ENCODE data around the gene L2HGDH.
"Not testable (repeated sequence)": the region's sequence is repeated elsewhere in the genome, so short reads cannot be mapped to it uniquely, and the experiment has no call there.

L2HGDH gene

DNA sequence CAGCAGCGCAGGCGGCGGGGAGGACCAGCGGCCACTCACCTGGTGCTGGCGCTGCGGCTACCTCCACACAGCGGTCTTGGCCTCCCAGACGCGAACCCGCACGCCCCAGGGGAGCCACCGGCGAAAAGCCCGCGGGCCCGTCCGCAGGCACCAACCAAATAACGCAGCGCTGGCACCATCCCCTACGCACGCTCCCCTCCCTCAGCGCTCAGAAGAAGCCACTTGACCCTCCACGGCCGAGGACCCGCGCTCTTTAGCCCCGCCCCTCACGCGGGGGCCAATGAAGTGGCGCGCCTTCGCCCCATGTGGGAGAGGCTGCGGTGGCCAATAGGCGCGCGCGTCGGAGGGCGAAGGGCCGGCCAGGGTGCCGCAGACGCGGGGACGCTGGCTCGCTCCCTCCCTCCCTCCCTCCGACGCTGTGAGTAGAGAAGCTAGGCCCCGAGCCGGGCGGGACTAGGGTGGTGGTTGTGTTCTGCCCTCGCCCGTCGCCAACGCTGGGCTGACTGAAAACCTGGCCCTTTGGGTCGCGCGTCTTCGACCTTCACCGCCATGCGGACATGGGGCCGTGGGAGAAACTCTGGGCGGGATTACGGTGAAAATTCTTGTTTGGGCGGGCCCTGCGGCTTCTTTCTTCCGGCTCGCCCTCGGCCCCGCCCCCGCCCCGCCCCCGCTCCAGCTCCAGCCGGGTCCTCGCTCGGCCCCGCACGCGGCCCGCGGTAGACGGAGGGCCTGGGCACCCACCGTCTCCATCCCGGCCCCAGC is at the start of gene L2HGDH, which contains the start of gene DMAC2L:
TSS of gene L2HGDH (minus strand) at position 258 of the 762 bp plus-strand sequence. CDS start at position 179, 79 bp downstream.
TSS of gene DMAC2L (plus strand) at position 353 of the 762 bp plus-strand sequence. CDS start 9,164 bp downstream, outside the sequence.
- H3K4me3 ChIP-seq (ENCODE audit: low read depth in 1 of 2, low read length in 2 of 2): peak within 1 kb of the TSS; percentile 95 to 96
- H3K9ac ChIP-seq (ENCODE audit: low read depth in 1 of 2, low read length in 2 of 2): peak within 1 kb of the TSS; percentile 84 to 91
- H3K27ac ChIP-seq (ENCODE audit: low read depth, low read length): peak within 1 kb of the TSS; percentile 95

DNA sequence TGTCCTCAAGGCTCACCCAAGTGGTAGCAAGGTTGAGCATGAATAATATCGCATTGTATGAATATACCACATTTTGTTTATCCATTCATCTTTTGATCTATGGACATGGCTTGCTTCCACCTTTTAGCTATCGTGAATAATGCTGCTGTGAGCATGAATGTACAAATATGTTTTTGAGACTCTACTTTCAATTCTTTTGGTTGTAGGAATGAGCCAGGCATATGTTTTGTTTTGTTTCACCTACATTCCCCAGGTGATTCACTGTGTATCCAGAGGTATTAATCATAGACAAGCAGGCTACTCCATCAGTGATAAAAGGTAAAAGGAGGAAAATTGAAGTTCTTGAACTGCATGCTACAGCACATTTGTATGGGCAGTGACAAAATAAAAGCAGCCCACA is 48.8 kb upstream of the L2HGDH start:
- H3K27me3 ChIP-seq (ENCODE audit: control insufficient read depth in 1 of 2, insufficient read depth in 2 of 2, low read length in 2 of 2): no peaks in the 10 kb centered on the region
- no peak overlapping the region for H3K27ac ChIP-seq (ENCODE audit: low read depth, low read length)
- H3K4me1 ChIP-seq (ENCODE audit: control insufficient read depth in 1 of 2, insufficient read depth in 2 of 2, low read length in 2 of 2): peaks cover 21 to 23% of the 10 kb centered on the region in 2 donors

More for the DNA sequence above, at the start of gene L2HGDH, which contains the start of gene DMAC2L:
- no peaks in the 10 kb centered on the region for H3K27me3 ChIP-seq (ENCODE audit: control insufficient read depth in 1 of 2, insufficient read depth in 2 of 2, low read length in 2 of 2)
- H3K9me3 ChIP-seq (ENCODE audit: control insufficient read depth in 1 of 2, low read length in 2 of 2): no peaks in the 10 kb centered on the region
- H3K36me3 ChIP-seq (ENCODE audit: control insufficient read depth in 1 of 2, insufficient read depth in 2 of 2, low read length in 2 of 2): no peaks in the 10 kb centered on the region
- peaks cover 11 to 15% of the 10 kb centered on the region in 2 donors for H3K4me1 ChIP-seq (ENCODE audit: control insufficient read depth in 1 of 2, insufficient read depth in 2 of 2, low read length in 2 of 2)

DNA sequence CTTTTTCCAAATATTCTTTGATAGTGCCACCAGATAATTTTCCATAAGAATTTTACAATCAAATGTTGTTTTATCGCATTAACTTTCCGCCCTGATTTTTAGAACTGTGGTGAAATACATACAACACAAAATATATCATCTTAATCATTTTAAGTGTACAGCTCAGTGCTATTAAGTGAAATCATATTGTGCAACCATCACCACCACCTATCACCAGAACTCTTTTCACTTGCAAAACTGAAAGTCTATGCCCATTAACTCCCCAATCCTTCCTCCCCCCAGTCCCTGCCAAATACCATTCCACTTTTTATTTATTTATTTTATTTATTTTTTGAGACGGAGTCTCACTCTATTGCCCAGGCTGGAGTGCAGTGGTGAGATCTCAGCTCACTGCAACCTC is 48.1 kb upstream of the L2HGDH start:
- peaks cover 17 to 19% of the 10 kb centered on the region in 2 donors for H3K4me1 ChIP-seq (ENCODE audit: control insufficient read depth in 1 of 2, insufficient read depth in 2 of 2, low read length in 2 of 2)
- no peaks in the 10 kb centered on the region for H3K9me3 ChIP-seq (ENCODE audit: control insufficient read depth in 1 of 2, low read length in 2 of 2)
- no peak overlapping the region for H3K4me3 ChIP-seq (ENCODE audit: low read depth in 1 of 2, low read length in 2 of 2)
- peaks cover 3 to 14% of the 10 kb centered on the region in 2 donors for H3K36me3 ChIP-seq (ENCODE audit: control insufficient read depth in 1 of 2, insufficient read depth in 2 of 2, low read length in 2 of 2)
- no peak overlapping the region for H3K9ac ChIP-seq (ENCODE audit: low read depth in 1 of 2, low read length in 2 of 2)
- H3K27me3 ChIP-seq (ENCODE audit: control insufficient read depth in 1 of 2, insufficient read depth in 2 of 2, low read length in 2 of 2): no peaks in the 10 kb centered on the region
- no peak overlapping the region for H3K27ac ChIP-seq (ENCODE audit: low read depth, low read length)

More for the DNA sequence above, 48.8 kb upstream of the L2HGDH start:
- Histone ChIP-seq H3K9me3 (ENCODE audit: control insufficient read depth in 1 of 2, low read length in 2 of 2) (no peaks in the 10 kb centered on the region), H3K9ac (ENCODE audit: low read depth in 1 of 2, low read length in 2 of 2) (no peak overlapping the region), H3K4me3 (ENCODE audit: low read depth in 1 of 2, low read length in 2 of 2) (no peak overlapping the region), H3K36me3 (ENCODE audit: control insufficient read depth in 1 of 2, insufficient read depth in 2 of 2, low read length in 2 of 2) (peaks cover 3 to 10% of the 10 kb centered on the region in 2 donors)

DNA sequence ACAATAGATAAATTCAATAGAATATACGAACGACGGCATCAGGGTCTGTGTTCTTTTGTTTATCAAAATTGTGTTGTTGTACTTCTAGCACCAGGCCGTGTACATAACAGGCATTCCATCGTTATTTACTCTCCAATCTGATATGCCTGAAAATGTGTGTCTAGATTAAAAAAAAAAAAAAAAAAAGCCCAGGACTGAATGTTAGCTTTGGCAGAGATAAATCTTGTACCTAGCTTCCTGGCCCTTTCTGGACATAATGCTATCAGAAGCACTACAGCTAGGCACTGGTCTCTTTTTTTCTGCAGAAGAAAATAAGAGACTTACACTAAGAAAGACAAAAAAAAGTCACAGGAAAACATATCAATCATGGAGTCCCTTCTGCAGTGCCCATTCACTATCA is 47.6 kb upstream of the L2HGDH start:
- Histone ChIP-seq H3K9ac (ENCODE audit: low read depth in 1 of 2, low read length in 2 of 2) (no peak overlapping the region), H3K4me3 (ENCODE audit: low read depth in 1 of 2, low read length in 2 of 2) (no peak overlapping the region), H3K9me3 (ENCODE audit: control insufficient read depth in 1 of 2, low read length in 2 of 2) (no peaks in the 10 kb centered on the region), H3K27ac (ENCODE audit: low read depth, low read length) (no peak overlapping the region), H3K4me1 (ENCODE audit: control insufficient read depth in 1 of 2, insufficient read depth in 2 of 2, low read length in 2 of 2) (peaks cover 15 to 16% of the 10 kb centered on the region in 2 donors), H3K36me3 (ENCODE audit: control insufficient read depth in 1 of 2, insufficient read depth in 2 of 2, low read length in 2 of 2) (peaks cover 3 to 14% of the 10 kb centered on the region in 2 donors), H3K27me3 (ENCODE audit: control insufficient read depth in 1 of 2, insufficient read depth in 2 of 2, low read length in 2 of 2) (no peaks in the 10 kb centered on the region)

DNA sequence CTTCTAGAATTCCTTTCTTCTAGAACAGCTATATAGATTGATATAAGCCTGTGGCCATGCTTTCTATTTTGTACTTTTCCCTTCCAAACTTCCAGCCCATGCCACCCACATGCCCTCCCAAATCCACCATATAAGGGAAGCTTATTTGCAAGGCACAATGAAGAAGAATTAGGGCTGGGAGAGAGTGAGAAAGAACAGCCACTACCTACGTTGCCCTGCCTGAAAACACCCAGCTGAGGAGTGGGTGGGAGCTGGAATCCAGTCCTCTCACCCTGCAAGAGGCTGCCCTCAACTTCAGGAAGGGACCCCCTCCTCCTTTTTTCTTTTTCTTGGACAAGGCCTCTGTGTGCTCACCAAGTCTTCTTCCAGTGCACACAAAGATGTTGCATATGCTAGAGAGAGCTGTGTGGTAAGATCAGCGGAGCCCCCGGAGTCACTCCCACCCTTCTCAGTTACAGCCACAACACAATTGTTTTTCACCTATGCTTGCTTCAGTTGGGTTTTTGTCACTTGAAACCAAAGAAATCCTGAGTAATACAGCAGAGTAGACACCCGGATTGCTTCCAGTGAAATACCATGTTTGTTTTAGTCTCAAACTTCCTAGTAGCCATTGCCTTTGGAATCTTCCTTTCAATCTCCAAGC is 45.8 kb upstream of the L2HGDH start:
- H3K4me3 ChIP-seq (ENCODE audit: low read depth in 1 of 2, low read length in 2 of 2): no peak overlapping the region
- no peaks in the 10 kb centered on the region for H3K27me3 ChIP-seq (ENCODE audit: control insufficient read depth in 1 of 2, insufficient read depth in 2 of 2, low read length in 2 of 2)
- H3K36me3 ChIP-seq (ENCODE audit: control insufficient read depth in 1 of 2, insufficient read depth in 2 of 2, low read length in 2 of 2): peaks cover 3 to 16% of the 10 kb centered on the region in 2 donors
- H3K4me1 ChIP-seq (ENCODE audit: control insufficient read depth in 1 of 2, insufficient read depth in 2 of 2, low read length in 2 of 2): peaks cover 0 to 2% of the 10 kb centered on the region in 2 donors
- no peaks in the 10 kb centered on the region for H3K9me3 ChIP-seq (ENCODE audit: control insufficient read depth in 1 of 2, low read length in 2 of 2)
- no peak overlapping the region for H3K27ac ChIP-seq (ENCODE audit: low read depth, low read length)
- no peak overlapping the region for H3K9ac ChIP-seq (ENCODE audit: low read depth in 1 of 2, low read length in 2 of 2)

DNA sequence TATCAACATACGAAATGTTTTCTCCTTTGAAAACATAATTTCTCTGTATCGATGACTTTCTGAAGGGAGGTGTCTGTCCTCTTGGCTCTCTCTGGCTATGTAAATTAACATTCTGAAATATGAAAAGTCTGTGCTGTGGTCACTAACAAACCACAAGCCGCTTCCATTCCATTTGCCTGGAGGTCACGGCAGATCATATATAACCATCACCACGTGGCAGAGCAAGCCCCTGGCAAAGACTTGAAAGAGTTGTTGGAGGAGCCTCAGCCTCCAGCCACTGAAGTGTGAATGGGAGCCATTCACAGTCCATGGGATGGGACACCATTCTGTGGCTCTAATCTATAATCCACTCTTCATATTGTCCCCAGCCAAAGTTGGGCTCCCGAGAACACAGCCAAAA is 45.1 kb upstream of the L2HGDH start:
- Histone ChIP-seq H3K4me1 (ENCODE audit: control insufficient read depth in 1 of 2, insufficient read depth in 2 of 2, low read length in 2 of 2) (no peaks in the 10 kb centered on the region), H3K36me3 (ENCODE audit: control insufficient read depth in 1 of 2, insufficient read depth in 2 of 2, low read length in 2 of 2) (peaks cover 3 to 17% of the 10 kb centered on the region in 2 donors), H3K27me3 (ENCODE audit: control insufficient read depth in 1 of 2, insufficient read depth in 2 of 2, low read length in 2 of 2) (no peaks in the 10 kb centered on the region), H3K27ac (ENCODE audit: low read depth, low read length) (no peak overlapping the region), H3K4me3 (ENCODE audit: low read depth in 1 of 2, low read length in 2 of 2) (no peak overlapping the region), H3K9ac (ENCODE audit: low read depth in 1 of 2, low read length in 2 of 2) (no peak overlapping the region), H3K9me3 (ENCODE audit: control insufficient read depth in 1 of 2, low read length in 2 of 2) (no peaks in the 10 kb centered on the region)

DNA sequence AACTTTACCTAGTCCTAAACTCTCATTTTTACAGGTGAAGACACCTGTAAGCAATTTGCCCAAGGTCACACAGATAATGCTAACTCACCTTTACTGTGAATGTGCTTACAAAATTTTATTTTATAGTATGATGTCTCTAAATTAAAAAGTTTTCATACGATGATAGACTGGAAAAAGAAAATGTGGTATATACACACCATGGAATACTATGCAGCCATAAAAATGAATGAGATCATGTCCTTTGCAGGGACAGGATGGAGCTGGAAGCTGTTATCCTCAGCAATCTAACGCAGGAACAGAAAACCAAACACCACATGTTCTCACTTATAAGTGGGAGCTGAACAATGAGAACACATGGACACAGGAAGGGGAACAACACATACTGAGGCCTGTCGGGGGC is 44.3 kb upstream of the L2HGDH start:
- H3K9ac ChIP-seq (ENCODE audit: low read depth in 1 of 2, low read length in 2 of 2); H3K4me3 ChIP-seq (ENCODE audit: low read depth in 1 of 2, low read length in 2 of 2); H3K27ac ChIP-seq (ENCODE audit: low read depth, low read length); H3K27me3 ChIP-seq (ENCODE audit: control insufficient read depth in 1 of 2, insufficient read depth in 2 of 2, low read length in 2 of 2); H3K4me1 ChIP-seq (ENCODE audit: control insufficient read depth in 1 of 2, insufficient read depth in 2 of 2, low read length in 2 of 2); H3K9me3 ChIP-seq (ENCODE audit: control insufficient read depth in 1 of 2, low read length in 2 of 2): not testable (repeated sequence)
- H3K36me3 ChIP-seq (ENCODE audit: control insufficient read depth in 1 of 2, insufficient read depth in 2 of 2, low read length in 2 of 2): peaks cover 3 to 17% of the 10 kb centered on the region in 2 donors

DNA sequence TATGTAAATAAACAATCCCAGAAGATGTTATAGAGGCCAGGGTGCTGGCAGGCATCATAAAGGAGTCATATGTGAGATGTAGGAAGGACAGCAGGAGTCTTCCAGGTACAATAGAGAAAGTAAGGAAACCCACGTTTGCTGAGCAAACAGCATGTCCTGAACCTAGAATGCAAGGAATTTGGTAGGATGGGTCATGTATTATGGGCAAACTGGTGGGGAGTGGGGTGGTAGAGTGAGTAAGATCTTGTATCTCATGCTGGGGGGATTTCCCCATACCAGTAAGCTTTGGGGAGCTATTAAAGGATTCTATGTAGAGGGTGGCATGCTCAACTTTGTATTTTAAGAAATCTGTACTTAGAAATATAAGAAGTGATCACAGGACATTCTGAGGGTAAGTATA is 43.7 kb upstream of the L2HGDH start:
- Histone ChIP-seq H3K4me3 (ENCODE audit: low read depth in 1 of 2, low read length in 2 of 2) (no peak overlapping the region), H3K9ac (ENCODE audit: low read depth in 1 of 2, low read length in 2 of 2) (no peak overlapping the region), H3K27me3 (ENCODE audit: control insufficient read depth in 1 of 2, insufficient read depth in 2 of 2, low read length in 2 of 2) (no peaks in the 10 kb centered on the region), H3K36me3 (ENCODE audit: control insufficient read depth in 1 of 2, insufficient read depth in 2 of 2, low read length in 2 of 2) (peaks cover 3 to 17% of the 10 kb centered on the region in 2 donors), H3K27ac (ENCODE audit: low read depth, low read length) (no peak overlapping the region), H3K4me1 (ENCODE audit: control insufficient read depth in 1 of 2, insufficient read depth in 2 of 2, low read length in 2 of 2) (no peaks in the 10 kb centered on the region), H3K9me3 (ENCODE audit: control insufficient read depth in 1 of 2, low read length in 2 of 2) (no peaks in the 10 kb centered on the region)

DNA sequence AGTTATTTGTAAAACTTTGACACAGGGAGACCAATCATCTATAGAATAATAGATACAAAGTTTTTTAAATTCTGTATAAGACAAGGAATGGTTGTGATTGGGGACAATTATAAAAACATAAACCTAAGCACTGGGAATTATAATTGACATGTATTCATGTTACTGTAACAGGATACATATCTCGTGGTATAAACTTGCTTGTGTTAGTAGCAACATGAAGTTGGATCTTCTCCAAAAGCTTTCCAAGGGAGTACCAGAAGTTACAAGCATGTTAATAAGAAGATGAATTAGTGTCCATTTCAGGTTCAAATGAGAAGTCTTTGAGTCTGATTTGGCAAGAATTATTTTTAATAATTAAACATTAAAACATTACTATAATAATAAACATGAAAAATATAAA is 42.5 kb upstream of the L2HGDH start:
- Histone ChIP-seq H3K4me3 (ENCODE audit: low read depth in 1 of 2, low read length in 2 of 2) (no peak overlapping the region), H3K9ac (ENCODE audit: low read depth in 1 of 2, low read length in 2 of 2) (no peak overlapping the region), H3K27ac (ENCODE audit: low read depth, low read length) (no peak overlapping the region), H3K4me1 (ENCODE audit: control insufficient read depth in 1 of 2, insufficient read depth in 2 of 2, low read length in 2 of 2) (no peaks in the 10 kb centered on the region), H3K36me3 (ENCODE audit: control insufficient read depth in 1 of 2, insufficient read depth in 2 of 2, low read length in 2 of 2) (peaks cover 3 to 17% of the 10 kb centered on the region in 2 donors), H3K27me3 (ENCODE audit: control insufficient read depth in 1 of 2, insufficient read depth in 2 of 2, low read length in 2 of 2) (no peaks in the 10 kb centered on the region), H3K9me3 (ENCODE audit: control insufficient read depth in 1 of 2, low read length in 2 of 2) (no peaks in the 10 kb centered on the region)

DNA sequence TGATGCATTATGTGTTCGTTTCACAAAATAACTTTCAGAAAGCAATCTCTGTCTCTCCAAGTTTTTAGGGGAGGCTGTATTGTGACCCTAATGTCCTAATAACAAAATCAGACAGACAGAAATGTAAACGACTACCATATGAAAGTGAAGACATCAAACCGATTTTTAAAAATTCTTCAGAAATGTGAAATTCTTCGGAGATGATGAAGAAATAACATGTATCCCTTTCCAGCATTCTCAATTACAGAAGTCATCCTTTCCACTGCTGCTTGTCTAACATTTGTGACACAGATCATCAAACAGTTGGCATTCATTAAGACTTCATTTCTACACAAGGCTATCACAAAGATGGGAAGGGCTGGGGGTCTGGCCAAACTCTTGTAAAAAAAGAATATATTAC is 41.1 kb upstream of the L2HGDH start:
- Histone ChIP-seq H3K9ac (ENCODE audit: low read depth in 1 of 2, low read length in 2 of 2) (no peak overlapping the region), H3K9me3 (ENCODE audit: control insufficient read depth in 1 of 2, low read length in 2 of 2) (no peaks in the 10 kb centered on the region), H3K27me3 (ENCODE audit: control insufficient read depth in 1 of 2, insufficient read depth in 2 of 2, low read length in 2 of 2) (no peaks in the 10 kb centered on the region), H3K27ac (ENCODE audit: low read depth, low read length) (no peak overlapping the region), H3K4me3 (ENCODE audit: low read depth in 1 of 2, low read length in 2 of 2) (no peak overlapping the region), H3K36me3 (ENCODE audit: control insufficient read depth in 1 of 2, insufficient read depth in 2 of 2, low read length in 2 of 2) (peaks cover 0 to 13% of the 10 kb centered on the region in 2 donors), H3K4me1 (ENCODE audit: control insufficient read depth in 1 of 2, insufficient read depth in 2 of 2, low read length in 2 of 2) (no peaks in the 10 kb centered on the region)
